GM12878 (cell line): Measurements from ENCODE around the gene WIPF1.
A peak's percentile ranks its signal among the peaks of the same experiment; 100 is the strongest.

ENCODE experiments used
- CBX5 ChIP-seq: sonication (generic); IDR thresholded peaks from 2 replicates; pipeline ENCODE4 v1.6.1; 2016; ENCODE audit warnings: low read depth, moderate library complexity, mild to moderate bottlenecking, inconsistent platforms
- CHD4 ChIP-seq: fragments of 200-600 bp; sonication (generic); IDR thresholded peaks from 2 replicates; pipeline ENCODE4 v1.6.1; 2016; ENCODE audit warnings: mild to moderate bottlenecking
- ESRRA ChIP-seq: IDR thresholded peaks from 2 replicates; pipeline ENCODE4 v1.6.1; 2012; ENCODE audit warnings: mild to moderate bottlenecking, low read length, improper control_type of control experiment
- POLR2AphosphoS5 ChIP-seq: IDR thresholded peaks from 2 replicates; pipeline ENCODE4 v1.6.1; 2011; ENCODE audit warnings: mild to moderate bottlenecking, low read length, inconsistent platforms
- SIN3A ChIP-seq: IDR thresholded peaks from 2 replicates; pipeline ENCODE4 v1.6.1; 2012; ENCODE audit warnings: low read depth, low read length, improper control_type of control experiment
- SMC3 ChIP-seq: IDR thresholded peaks from 2 replicates; pipeline ENCODE4 v1.6.1; 2011; ENCODE audit warnings: low read length, improper control_type of control experiment, borderline replicate concordance
- SUZ12 ChIP-seq: fragments of 200-600 bp; sonication (generic); IDR thresholded peaks from one replicate; pipeline ENCODE4 v1.6.1; 2018; ENCODE audit warnings: antibody characterized with exemption, mild to moderate bottlenecking; ENCODE audit not compliant: unreplicated experiment
- TBL1XR1 ChIP-seq: IDR thresholded peaks from 2 replicates; pipeline ENCODE4 v1.6.1; 2012; ENCODE audit warnings: low read depth, low read length, improper control_type of control experiment
- TCF12 ChIP-seq: IDR thresholded peaks from 2 replicates; pipeline ENCODE4 v1.6.1; 2011; ENCODE audit warnings: low read depth, mild to moderate bottlenecking, low read length
- YY1 ChIP-seq: IDR thresholded peaks from 2 replicates; pipeline ENCODE4 v1.6.1; 2011; ENCODE audit warnings: low read depth, mild to moderate bottlenecking, low read length
- ZNF274 ChIP-seq: IDR thresholded peaks from one replicate; pipeline ENCODE4 v1.8.0; 2011; ENCODE audit not compliant: insufficient read length, insufficient read depth
- TF ChIP-seq, protein P1 (sequence below): IDR thresholded peaks from 2 replicates; pipeline ENCODE4 v1.6.1; 2011; ENCODE audit warnings: borderline replicate concordance, low read depth, mild to moderate bottlenecking, moderate library complexity, low read length; ENCODE audit not compliant: insufficient read depth, poor library complexity, severe bottlenecking
- TF ChIP-seq, protein P2 (sequence below), 3 experiments: IDR thresholded peaks in 2 of 3; conservative IDR thresholded peaks in 1 of 3; 2 replicates each; pipeline ENCODE4 v1.5.1; 2011; ENCODE audit warnings: low read depth in 3 of 3, low read length in 3 of 3, mild to moderate bottlenecking in 3 of 3, control low read depth in 2 of 3, moderate library complexity in 2 of 3, inconsistent platforms in 1 of 3, mixed read lengths in 1 of 3; ENCODE audit not compliant: control insufficient read depth in 2 of 3, insufficient read depth in 1 of 3; ENCODE audit errors: extremely low read depth in 1 of 3
- TF ChIP-seq, protein P3 (sequence below): IDR thresholded peaks from 2 replicates; pipeline ENCODE4 v1.6.1; 2011; ENCODE audit warnings: mild to moderate bottlenecking, low read depth, low read length, moderate library complexity; ENCODE audit not compliant: insufficient replicate concordance

DNA sequence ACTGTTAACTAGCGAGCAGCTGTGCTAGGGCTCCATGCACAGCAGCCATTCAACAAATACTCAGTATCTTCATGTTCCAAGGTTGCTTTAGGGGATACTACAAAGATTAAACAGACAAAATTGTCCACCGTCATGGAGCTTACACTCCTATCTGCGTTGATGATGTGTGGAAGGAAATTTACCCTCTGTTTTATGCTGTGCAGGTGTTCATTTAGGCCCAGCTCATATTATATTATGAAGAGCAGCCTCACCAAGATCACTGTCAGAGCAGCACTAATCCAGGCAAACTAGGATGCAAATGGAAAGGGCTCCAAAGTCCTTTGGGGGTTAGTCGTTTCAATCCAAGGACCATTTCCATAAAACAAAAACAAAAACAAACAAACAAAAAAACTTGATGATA is 13.4 kb upstream of the WIPF1 start:
- TF ChIP-seq TBL1XR1, result no peak
- TF ChIP-seq CBX5, result no peak
- TF ChIP-seq, protein P1, sequence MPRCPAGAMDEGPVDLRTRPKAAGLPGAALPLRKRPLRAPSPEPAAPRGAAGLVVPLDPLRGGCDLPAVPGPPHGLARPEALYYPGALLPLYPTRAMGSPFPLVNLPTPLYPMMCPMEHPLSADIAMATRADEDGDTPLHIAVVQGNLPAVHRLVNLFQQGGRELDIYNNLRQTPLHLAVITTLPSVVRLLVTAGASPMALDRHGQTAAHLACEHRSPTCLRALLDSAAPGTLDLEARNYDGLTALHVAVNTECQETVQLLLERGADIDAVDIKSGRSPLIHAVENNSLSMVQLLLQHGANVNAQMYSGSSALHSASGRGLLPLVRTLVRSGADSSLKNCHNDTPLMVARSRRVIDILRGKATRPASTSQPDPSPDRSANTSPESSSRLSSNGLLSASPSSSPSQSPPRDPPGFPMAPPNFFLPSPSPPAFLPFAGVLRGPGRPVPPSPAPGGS, result no peak
- no peak for TF ChIP-seq ZNF274
- TF ChIP-seq, protein P2, sequence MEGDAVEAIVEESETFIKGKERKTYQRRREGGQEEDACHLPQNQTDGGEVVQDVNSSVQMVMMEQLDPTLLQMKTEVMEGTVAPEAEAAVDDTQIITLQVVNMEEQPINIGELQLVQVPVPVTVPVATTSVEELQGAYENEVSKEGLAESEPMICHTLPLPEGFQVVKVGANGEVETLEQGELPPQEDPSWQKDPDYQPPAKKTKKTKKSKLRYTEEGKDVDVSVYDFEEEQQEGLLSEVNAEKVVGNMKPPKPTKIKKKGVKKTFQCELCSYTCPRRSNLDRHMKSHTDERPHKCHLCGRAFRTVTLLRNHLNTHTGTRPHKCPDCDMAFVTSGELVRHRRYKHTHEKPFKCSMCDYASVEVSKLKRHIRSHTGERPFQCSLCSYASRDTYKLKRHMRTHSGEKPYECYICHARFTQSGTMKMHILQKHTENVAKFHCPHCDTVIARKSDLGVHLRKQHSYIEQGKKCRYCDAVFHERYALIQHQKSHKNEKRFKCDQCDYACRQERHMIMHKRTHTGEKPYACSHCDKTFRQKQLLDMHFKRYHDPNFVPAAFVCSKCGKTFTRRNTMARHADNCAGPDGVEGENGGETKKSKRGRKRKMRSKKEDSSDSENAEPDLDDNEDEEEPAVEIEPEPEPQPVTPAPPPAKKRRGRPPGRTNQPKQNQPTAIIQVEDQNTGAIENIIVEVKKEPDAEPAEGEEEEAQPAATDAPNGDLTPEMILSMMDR (IDR thresholded peaks at IDR 0.05 in 2 of 3, conservative IDR thresholded peaks at IDR 0.05 in 1 of 3; ENCODE audit: control insufficient read depth in 2 of 3, extremely low read depth in 1 of 3, insufficient read depth in 1 of 3, low read depth in 3 of 3, low read length in 3 of 3), result no peak
- TF ChIP-seq ESRRA, result no peak
- TF ChIP-seq YY1, result 0 out of 2 replicates have a peak, but pooled peaks have one; percentile 34
- no peak for TF ChIP-seq SIN3A
- TF ChIP-seq SUZ12, result no peak
- no peak for TF ChIP-seq TCF12
- TF ChIP-seq, protein P3, sequence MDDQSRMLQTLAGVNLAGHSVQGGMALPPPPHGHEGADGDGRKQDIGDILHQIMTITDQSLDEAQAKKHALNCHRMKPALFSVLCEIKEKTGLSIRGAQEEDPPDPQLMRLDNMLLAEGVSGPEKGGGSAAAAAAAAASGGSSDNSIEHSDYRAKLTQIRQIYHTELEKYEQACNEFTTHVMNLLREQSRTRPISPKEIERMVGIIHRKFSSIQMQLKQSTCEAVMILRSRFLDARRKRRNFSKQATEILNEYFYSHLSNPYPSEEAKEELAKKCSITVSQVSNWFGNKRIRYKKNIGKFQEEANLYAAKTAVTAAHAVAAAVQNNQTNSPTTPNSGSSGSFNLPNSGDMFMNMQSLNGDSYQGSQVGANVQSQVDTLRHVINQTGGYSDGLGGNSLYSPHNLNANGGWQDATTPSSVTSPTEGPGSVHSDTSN, result no peak
- no peak for TF ChIP-seq CHD4
- TF ChIP-seq POLR2AphosphoS5, result peak; percentile 13; the same call in 1 of the 2 replicates
- no peak for TF ChIP-seq SMC3
